Activated CD8-positive, alpha-beta memory T cell treated with anti-CD3 and anti-CD28 coated beads, Interleukin-2, amount 50 U/mL, for 1 hour (primary cell): Measurements from ENCODE around the gene LGR4.
"Not testable (repeated sequence)": the region's sequence is repeated elsewhere in the genome, so short reads cannot be mapped to it uniquely, and the experiment has no call there.

Source experiments
- DNase-seq: peaks from one replicate; pipeline ENCODE4 v3.0.0-alpha.2; 2020; ENCODE audit errors: extremely low read depth

LGR4 gene

GRCh38 chr11:27459191-27459590 is 13.4 kb downstream of the LGR4 start:
- DNase-seq: no peak

DNA sequence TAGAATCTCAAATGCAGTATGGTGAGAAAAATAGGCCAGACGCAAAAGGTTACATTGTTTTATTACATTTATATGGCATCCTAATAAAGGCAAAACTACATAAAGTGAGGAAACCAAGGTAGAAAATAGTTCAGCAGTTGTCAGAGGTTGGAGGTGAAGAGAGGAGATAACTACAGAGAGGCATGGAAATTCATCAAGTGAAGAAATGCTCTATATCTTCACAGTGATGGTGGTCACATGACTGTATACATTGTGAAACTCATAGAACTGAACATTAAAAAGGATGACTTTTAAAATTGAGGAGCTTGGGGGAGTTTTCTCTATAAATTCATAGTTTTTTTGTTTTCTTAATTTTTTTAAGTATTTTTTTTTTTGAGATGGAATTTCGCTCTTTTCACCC is 14.4 kb downstream of the LGR4 start:
- no peak for DNase-seq

DNA sequence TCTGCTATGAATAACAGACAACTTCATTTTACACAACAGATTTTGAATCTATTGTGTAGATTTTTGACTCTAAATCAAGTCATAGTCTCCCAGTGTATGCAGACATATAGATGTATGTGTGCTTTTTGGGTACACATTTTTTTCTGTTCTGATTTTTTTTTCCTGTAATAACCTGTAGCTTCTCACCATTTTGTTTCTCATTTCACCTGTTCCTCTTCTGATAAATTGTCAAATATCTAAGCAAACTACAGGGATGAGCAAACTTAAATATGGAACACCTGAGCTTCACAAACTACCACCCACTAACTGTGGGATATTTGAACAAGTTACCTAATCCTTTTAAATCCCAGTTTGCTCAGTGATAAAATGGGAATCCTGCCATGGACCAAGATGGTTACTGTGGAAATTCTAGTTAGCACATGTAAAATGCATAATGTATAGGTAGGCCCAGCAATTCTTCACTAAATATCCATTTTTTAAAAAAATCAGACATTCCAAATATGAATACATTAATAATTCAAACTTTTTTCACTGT is 15.7 kb downstream of the LGR4 start:
- no peak for DNase-seq

DNA sequence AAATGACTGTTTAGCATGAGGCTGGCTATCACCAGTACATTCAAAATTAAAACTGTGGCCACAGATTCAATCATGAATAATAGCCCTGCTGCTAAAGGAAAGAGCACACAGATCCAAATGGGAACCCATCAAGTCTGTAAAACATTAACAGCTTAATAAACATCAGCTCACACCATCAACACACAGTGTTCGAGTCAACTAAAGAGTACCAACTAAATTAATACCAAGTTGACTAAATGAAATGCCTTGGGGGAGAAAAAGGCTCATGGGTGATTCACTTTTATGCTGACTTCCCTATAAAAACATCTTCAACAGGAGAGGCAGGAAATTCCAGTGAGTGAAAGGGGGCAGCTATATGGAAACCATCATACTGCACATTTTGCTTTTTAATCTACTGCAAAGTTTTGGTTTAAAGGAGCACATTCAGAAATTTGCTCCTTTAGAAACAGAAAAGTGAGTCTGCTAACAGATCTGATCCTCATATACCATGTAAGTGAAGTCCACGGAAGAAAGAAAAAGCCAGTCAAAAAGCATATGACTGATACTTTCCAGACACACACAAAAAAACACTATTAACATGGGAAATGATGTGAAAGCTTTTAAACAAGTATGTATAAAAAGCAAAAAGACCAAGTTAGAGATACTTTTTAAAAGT is 16.3 kb downstream of the LGR4 start:
- no peak for DNase-seq

- no peak for DNase-seq
Observed at GRCh38 chr11:27455667-27456066, 16.9 kb downstream of the LGR4 start.

DNA sequence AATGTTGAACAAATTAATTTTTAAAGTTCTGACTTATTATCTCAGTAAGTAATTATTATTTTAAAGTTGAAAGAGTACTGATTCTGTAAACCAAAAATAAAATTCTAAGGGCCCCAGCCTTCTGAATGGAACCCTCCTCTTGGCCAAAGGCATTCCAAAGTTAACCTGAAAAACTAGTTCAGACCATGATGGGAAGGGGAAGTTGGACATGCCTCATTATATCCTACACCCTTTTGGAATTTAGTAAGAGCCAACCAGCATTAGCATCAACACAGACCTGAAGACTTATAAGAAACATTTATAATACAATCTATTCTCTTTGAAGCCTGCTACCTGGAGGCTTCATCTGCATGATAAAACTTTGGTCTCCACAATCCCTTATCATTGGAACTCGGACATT is 18.9 kb downstream of the LGR4 start:
- DNase-seq: no peak

DNA sequence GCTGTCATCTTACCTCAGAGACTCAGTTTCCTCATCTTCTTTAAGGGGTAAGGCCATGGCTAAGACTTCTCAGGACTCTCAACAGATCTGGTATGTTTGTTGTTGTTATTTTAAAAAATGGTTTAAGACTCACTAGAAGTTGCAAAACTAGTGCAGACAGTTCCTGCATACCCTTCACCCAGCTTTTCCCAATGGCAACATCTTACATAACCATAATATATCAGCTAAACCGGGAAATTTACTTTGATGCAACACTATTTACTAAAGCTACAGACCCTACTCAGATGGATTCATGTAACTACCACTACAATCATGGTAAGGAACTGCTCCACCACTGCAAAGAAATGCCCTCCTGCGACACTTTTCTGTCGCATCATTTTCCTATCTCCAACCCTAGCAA is 20.4 kb downstream of the LGR4 start:
- no peak for DNase-seq

DNA sequence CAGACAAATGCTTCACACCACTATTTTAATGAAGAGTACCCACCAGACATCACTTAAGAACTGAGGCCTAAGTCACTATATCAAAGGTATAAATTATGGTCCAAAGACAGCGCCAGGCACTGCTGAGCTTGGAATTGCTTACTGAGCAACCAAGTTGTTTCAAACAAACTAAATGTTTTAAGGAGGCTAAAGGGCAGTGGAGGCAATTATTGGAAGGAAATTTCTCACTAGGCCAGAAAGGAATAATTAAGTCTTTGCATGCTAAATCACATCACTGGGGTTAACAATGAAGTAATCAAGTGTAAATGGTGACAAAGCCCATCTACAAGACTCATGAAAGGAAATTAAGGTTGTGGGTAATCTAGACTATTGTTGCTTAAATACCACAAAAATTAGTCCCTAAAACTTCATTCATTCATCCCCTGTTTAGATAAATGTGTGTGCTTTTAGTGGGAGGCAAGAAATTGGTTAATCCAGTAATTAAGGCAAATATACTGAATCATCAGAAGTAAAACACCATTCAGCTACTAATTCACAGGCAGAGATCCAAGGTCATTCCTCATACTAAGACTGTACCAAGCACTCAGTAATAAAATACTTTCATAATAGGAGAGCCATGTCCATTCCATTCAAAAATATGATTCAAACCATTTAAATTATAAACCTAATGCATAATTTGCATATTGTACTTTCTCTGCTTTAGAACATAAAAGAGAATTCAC is 21.2 kb downstream of the LGR4 start:
- no peak for DNase-seq

GRCh38 chr11:27448184-27448540 is 24.4 kb downstream of the LGR4 start:
- DNase-seq: not testable (repeated sequence)

GRCh38 chr11:27447288-27448183 is 25.1 kb downstream of the LGR4 start:
- no peak for DNase-seq

GRCh38 chr11:27445625-27446024 is 27.0 kb downstream of the LGR4 start:
- no peak for DNase-seq

DNA sequence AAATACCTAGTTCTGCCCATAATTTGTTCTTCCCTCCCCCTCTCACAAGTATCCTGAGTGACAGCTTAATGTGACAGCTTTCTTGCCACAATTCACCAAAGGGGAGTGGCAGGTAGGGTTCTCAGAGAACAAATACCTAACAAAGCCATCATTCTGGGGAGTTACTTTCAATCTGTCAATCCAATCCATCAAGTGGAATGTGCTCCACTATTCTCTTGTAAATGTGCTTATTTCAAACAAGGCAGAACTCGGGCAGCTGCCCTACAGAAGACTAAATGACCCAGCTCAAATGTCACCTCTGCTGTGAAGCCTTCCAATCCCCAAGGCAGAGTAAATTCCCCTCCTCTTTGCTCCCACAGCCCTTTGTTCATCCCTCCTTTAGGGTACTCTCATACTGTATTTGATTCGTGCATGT is 27.8 kb downstream of the LGR4 start:
- no peak for DNase-seq

DNA sequence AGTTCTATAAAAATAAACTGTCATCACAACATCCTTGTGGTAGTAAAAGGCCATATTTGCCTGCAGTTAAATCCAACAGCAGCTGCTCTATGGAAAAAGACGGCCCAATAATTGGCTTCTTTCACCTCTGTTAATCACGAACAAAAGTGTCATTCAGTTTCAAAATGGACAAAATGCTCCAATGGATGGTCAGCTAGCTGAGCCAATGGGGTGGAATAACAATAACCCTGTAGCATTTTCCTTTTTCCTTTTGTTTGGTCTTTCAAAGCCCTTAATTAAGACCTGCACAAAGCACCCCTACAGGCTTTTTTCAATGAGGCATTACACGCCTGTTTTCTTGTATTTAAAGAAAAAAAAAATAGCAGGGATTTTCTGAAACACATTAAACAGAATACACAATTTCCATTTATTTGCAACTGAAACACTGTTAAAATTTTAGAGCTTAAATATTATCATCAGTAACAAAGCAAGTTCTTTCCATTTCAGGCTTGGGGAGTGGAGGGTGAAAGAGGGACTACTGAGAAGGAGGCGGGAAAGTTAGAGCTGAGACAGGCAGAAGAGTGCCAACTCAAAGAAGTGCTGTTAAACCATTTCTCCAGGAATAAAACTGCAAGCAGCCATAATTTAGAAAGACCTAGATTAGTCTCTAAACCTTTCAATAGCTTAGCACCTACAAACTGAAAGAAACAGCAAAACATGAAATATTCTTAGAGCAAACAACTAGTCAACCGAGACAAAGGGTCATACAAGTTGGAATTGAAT is 28.7 kb downstream of the LGR4 start:
- no peak for DNase-seq

DNA sequence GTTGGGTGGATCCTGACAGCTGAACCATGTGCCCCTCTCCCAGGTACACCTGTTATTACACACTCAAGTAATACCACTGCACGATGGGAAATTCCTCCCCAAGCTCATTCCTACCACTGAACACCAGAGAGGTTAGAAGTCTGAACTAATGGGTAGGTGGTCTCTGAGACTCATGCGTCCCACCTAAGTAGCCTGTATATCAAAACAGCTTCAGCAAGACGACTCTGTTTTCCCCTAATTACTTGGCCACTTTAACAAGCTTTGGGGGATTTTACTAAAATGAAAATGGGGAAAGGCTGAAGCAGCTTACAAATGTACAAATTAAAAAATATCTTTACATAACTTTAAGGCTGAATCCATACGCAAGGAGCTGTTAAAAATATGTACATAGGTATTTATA is 29.4 kb downstream of the LGR4 start:
- DNase-seq: no peak

DNA sequence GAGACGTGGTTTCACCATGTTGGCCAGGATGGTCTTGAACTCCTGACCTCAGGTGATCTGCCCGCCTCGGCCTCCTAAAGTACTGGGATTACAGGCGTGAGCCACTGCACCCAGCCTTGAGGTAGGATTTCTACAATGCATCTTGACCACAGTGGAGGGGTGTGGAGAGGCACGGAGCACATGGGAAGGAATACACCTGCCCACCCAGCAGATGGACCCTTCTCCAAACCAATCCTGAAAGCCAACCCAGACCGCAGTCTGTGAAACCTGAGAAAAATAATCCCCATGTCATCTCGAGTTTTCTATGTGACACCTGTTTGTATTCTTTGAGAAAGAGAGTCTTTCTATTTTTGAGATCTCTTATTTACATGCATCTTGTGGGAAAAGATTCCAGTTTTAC is 32.5 kb downstream of the LGR4 start:
- DNase-seq: no peak

- no peak for DNase-seq
Observed at GRCh38 chr11:27438595-27438981, 34.0 kb downstream of the LGR4 start.

GRCh38 chr11:27437829-27438594 is 34.6 kb downstream of the LGR4 start:
- no peak for DNase-seq

GRCh38 chr11:27436916-27437315 is 35.7 kb downstream of the LGR4 start:
- DNase-seq: no peak

DNA sequence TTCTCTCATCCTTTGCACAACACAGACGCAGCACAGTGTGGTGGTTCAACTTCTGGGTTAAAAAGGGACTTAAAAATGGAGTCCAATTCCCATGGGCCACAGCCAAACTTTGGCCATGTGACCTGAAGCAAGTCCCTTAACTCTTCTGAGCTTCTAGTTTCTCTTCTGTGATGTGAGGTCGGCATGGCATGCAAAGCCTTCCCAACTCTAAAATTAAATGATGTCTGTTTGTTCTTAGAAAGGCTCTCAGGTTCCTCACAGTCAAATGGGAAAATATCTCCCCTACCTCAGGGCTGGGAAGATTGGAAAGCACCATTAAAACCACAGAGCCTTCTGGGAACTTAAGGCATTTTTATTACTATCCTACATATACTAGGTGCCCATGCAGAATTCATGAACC is 38.8 kb downstream of the LGR4 start:
- DNase-seq: no peak

DNA sequence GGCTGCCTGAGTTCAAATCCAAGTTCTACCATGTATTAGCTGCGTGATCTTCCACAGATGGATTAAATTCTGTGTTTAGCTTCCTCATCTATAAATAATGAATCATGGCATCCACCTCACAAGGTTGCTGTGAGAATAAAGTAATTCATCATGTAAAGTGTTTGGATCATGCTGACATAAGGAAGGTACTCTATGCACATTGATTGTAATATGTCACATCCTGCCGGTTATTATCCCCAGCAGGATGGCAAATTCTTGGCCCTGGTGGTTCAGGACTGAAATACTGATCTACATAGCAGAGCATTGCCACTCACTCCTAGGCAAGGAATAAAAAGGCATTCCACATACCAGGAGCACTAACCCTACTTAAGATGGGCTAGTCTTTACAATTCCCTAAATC is 40.8 kb downstream of the LGR4 start:
- DNase-seq: no peak

GRCh38 chr11:27429761-27430393 is 42.7 kb downstream of the LGR4 start:
- DNase-seq: no peak
